Thyroid gland (tissue), 4 donors: Measurements from ENCODE around the gene SFXN5.

Experiments used
- CTCF ChIP-seq, 6 experiments: fragments of 200-600 bp in 3 of 6; fragments of 450-650 bp in 3 of 6; sonication (generic) in 3 of 6; IDR thresholded peaks; one replicate each; pipeline ENCODE4 v1.5.1; 2016 to 2019; ENCODE audit warnings: antibody characterized with exemption in 6 of 6, mild to moderate bottlenecking in 2 of 6, inconsistent platforms in 1 of 6, moderate library complexity in 1 of 6
- POLR2A ChIP-seq, 2 donors: fragments of 450-650 bp; IDR thresholded peaks; one replicate each; pipeline ENCODE4 v1.6.1; 2017; ENCODE audit warnings: antibody characterized with exemption in 2 of 2, mild to moderate bottlenecking in 2 of 2, moderate library complexity in 1 of 2

DNA sequence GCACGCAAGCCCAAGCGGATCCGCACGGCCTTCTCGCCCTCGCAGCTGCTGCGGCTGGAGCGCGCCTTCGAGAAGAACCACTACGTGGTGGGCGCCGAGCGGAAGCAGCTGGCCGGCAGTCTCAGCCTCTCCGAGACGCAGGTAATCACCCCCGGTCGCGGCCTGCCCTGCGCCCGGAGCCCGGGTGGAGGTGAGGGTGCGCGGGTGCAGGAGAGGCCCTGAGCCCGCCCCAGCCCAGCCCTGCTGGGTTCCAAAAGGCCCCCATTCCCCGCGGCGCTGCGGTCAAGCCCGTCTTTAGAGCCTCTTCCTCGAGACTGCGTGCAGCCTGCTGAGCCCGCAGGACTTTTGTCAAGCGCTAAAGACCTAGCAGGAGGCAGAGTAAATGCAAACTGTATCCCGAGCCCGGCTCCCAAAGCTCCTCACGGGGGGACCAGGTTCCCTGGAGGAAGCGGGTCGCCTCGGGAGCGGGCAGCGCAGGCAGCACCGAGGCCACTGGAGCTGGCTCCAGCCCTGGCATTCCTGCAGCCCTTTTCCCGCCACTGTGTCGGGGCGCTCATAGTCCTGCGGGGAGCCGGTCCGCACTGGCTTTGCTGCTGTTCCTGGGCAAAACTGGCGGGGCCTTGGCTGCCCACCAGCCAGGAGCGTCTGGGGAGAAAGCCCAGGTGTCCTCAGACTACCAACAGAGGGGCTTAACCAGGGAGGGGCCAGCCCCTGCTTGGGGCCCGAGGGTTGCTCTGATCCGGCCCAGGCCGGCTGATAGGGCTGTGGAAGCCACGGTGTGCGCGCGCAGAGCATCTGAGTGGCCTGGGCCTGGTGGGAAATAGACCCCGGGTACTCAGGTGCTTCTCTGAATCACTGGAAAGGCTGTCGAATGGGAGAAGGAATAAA lies 146.9 kb downstream of the SFXN5 start:
- no peak for TF ChIP-seq CTCF (IDR thresholded peaks at IDR 0.05)
- TF ChIP-seq POLR2A (IDR thresholded peaks at IDR 0.05), result no peak
